ENCODE measurements around the gene SUPT5H. TPM values are rescaled to one million over a fixed set of nuclear protein-coding genes. Genes with fewer than 3 reads are reported as not detected.

Gene SUPT5H
- total RNA-seq, 1 donor from 2014 or later, result 91.4 TPM

DNA sequence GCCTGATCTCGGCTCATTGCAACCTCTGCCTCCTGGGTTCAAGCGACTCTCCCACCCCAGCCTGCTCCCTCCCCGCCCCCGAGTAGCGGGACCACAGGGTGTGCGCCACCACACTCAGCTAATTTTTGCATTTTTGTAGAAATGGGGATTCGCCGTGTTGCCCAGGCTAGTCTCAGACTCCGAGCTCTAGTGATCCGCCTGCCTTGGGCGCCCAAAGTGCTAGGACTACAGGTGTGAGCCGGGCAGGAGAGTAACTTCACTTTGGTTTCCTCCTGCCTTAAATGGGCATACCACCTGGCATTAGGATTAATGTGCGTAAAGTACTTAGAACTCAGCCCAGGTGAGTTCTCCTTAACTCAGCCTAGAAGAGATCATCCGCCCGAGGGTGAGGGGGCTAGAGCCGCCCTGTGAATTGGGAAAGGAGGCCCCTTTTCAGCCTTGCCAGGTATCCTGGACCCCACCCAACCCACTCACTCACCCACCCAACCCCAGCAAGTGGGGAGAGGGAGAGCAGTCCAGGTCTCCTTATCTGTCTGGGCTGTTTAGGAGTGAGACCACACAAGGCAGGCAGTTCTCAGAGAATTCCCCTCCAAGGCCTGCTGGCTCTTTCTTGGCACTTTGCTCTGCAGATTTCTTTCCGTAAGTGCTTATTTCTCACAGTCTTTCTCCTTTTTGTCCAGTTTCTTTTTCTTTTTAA lies 40.0 kb upstream of the SUPT5H start:
- H3K27ac ChIP-seq (replicated peaks), result peak overlapping the region; percentile 99
- TF ChIP-seq, protein P1, sequence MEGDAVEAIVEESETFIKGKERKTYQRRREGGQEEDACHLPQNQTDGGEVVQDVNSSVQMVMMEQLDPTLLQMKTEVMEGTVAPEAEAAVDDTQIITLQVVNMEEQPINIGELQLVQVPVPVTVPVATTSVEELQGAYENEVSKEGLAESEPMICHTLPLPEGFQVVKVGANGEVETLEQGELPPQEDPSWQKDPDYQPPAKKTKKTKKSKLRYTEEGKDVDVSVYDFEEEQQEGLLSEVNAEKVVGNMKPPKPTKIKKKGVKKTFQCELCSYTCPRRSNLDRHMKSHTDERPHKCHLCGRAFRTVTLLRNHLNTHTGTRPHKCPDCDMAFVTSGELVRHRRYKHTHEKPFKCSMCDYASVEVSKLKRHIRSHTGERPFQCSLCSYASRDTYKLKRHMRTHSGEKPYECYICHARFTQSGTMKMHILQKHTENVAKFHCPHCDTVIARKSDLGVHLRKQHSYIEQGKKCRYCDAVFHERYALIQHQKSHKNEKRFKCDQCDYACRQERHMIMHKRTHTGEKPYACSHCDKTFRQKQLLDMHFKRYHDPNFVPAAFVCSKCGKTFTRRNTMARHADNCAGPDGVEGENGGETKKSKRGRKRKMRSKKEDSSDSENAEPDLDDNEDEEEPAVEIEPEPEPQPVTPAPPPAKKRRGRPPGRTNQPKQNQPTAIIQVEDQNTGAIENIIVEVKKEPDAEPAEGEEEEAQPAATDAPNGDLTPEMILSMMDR (IDR thresholded peaks at IDR 0.05; ENCODE audit: borderline replicate concordance), result no peak
- no peaks in the 10 kb centered on the region for H3K9me3 ChIP-seq (replicated peaks)
- H3K27me3 ChIP-seq (ENCODE audit: low read depth), result no peaks in the 10 kb centered on the region
- intact Hi-C loops (cut with micrococcal nuclease), result no loop called here
- peaks cover 16% of the 10 kb centered on the region for H3K36me3 ChIP-seq
- H3K4me1 ChIP-seq, result peaks cover 86% of the 10 kb centered on the region
- no peak for DNase-seq
- peak overlapping the region; percentile 87 for H3K4me3 ChIP-seq

DNA sequence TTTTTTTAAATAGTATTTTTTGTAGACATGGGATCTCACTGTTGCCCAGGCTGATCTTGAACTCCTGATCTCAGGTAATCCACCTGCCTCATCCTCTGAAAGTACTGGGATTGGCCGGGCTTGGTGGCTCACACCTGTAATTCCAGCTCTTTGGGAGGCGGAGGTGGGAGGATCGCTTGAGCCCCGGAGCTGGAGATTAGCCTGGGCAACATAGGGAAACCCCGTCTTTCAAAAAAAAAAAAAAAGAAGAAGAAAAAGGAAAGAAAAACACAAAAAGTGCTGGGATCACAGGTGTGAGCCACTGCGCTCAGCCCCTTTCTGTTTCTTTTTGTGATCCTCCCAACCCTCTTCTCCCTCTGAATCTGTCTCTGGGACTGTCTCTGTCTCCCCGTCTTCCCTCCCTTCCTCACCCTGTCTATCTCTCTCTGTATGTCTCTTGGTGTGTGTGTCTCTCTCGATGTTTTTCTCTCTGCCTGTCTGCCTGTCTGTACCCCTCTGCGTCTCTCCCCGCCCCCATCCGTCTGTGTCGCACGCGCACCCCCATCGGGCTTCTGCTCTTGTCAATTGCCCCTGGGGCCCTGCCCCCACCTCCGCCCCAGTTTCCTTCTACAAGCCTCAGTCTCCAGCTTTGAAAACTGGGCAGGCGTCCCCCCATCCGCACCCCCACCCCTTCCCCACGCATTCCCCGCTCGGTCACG lies 39.3 kb upstream of the SUPT5H start:
- peak overlapping the region; percentile 99 for H3K27ac ChIP-seq (replicated peaks)
- TF ChIP-seq, protein P1 (IDR thresholded peaks at IDR 0.05; ENCODE audit: borderline replicate concordance), result no peak
- intact Hi-C loops (cut with micrococcal nuclease), result no loop called here
- no peak for DNase-seq
- peak overlapping the region; percentile 87 for H3K4me3 ChIP-seq
- H3K27me3 ChIP-seq (ENCODE audit: low read depth), result no peaks in the 10 kb centered on the region
- peaks cover 16% of the 10 kb centered on the region for H3K36me3 ChIP-seq
- peaks cover 92% of the 10 kb centered on the region for H3K4me1 ChIP-seq
- H3K9me3 ChIP-seq (replicated peaks), result no peaks in the 10 kb centered on the region

DNA sequence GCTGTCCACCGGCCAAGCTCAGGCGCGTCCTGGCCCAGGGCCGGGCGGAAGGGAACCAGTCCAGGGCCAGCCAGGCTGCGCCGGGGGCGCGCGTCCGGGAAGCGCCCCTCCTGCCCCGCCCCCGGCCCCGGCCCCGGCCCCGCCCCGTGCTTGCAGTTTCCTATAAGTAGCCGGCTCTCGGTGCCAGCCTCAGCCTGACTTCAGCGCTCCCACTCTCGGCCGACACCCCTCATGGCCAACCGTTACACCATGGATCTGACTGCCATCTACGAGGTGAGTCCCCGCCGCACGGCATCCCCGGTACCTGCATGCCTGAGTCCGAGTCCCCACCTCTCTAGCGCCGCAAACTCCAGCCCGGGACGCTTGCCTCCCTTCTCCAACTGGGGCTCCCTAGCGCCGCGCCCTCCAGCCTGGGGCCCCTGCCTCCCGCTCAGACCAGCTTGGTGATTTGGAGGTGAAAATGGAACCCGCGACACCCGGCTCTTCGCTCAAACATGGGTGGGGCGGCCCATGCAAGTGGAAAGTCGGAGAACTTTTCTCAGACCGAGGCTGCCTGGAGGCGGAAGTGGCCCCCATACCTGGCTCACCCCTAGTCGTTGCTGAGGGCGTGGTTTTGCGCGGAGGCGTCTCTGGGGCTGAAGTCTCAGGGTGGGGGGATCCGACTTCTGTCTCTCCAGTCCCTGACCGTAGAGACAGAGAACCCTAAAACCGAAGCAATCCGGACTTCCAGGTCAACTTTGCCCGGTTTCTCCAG lies 38.5 kb upstream of the SUPT5H start, which contains the start of gene ZFP36:
TSS of gene ZFP36 (plus strand) at position 192 of the 754 bp plus-strand sequence. CDS start at position 250, 58 bp downstream.
- TF ChIP-seq, protein P1 (IDR thresholded peaks at IDR 0.05; ENCODE audit: borderline replicate concordance), result no peak
- Histone ChIP-seq H3K4me3 (peak within 1 kb of the TSS; percentile 87), H3K27me3 (ENCODE audit: low read depth) (no peaks in the 10 kb centered on the region), H3K4me1 (peaks cover 91% of the 10 kb centered on the region), H3K27ac (replicated peaks) (peak within 1 kb of the TSS; percentile 99), H3K9me3 (replicated peaks) (no peaks in the 10 kb centered on the region), H3K36me3 (peaks cover 16% of the 10 kb centered on the region)
- intact Hi-C loops (cut with micrococcal nuclease), result no loop called here
- peak; percentile 91 for DNase-seq

DNA sequence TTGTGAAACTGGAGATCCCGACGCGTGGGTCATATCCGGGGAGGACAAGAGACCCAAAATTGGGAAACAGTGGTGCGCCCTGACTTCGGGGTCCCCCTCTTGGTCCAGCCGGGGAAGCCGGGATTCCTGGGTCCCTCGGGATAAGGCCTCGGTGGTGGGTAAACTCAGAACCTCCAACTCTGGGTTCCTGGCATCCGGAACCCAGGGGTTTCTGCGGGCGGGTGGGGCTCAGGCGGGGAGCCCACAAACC lies 38.0 kb upstream of the SUPT5H start:
- peak overlapping the region; percentile 99 for H3K27ac ChIP-seq (replicated peaks)
- intact Hi-C loops (cut with micrococcal nuclease), result no loop called here

More for the DNA sequence above, 38.0 kb upstream of the SUPT5H start:
- H3K4me3 ChIP-seq, result peak overlapping the region; percentile 87
- H3K4me1 ChIP-seq, result peaks cover 86% of the 10 kb centered on the region
- H3K9me3 ChIP-seq (replicated peaks), result no peaks in the 10 kb centered on the region
- no peak for DNase-seq
- H3K27me3 ChIP-seq (ENCODE audit: low read depth), result no peaks in the 10 kb centered on the region
- TF ChIP-seq, protein P1 (IDR thresholded peaks at IDR 0.05; ENCODE audit: borderline replicate concordance), result no peak
- peaks cover 16% of the 10 kb centered on the region for H3K36me3 ChIP-seq
